ENCODE measurements around the gene NEMP2.
"Not testable (repeated sequence)": the region's sequence is repeated elsewhere in the genome, so short reads cannot be mapped to it uniquely, and the experiment has no call there.

The NEMP2 gene

GRCh38 chr2:190524928-190525327 is 9.6 kb downstream of the NEMP2 start:
- no peak for DNase-seq

- no peak for DNase-seq
Observed at GRCh38 chr2:190519975-190520767, 14.4 kb downstream of the NEMP2 start.

- DNase-seq: no peak
Observed at GRCh38 chr2:190517468-190517867, 17.1 kb downstream of the NEMP2 start.

- no peak for DNase-seq
Observed at GRCh38 chr2:190515687-190516086, 18.8 kb downstream of the NEMP2 start.

DNA sequence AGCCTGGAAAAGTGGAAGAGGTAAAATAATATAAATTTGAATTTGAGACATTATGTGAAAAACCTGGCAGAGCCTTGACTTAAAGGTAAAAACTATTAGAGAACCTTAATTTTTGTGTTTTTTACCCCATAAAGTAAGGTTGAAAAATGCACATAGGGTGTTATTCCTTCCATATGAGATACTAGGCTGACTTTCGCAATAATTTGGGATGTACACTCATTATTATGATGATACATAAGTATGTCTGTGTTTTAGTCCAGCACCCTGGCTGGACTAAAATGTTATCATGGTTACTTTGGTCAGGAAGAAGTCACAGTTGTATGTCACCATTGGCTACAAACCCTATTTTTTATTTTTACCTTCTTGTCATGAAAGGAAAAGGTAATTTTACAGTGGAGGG is 19.8 kb downstream of the NEMP2 start:
- DNase-seq: no peak

GRCh38 chr2:190513877-190514276 is 20.6 kb downstream of the NEMP2 start:
- no peak for DNase-seq

GRCh38 chr2:190512539-190513095 is 21.9 kb downstream of the NEMP2 start:
- DNase-seq: no peak

- DNase-seq: peak; percentile 14 to 55
Observed at GRCh38 chr2:190511104-190511503, 23.4 kb downstream of the NEMP2 start.

DNA sequence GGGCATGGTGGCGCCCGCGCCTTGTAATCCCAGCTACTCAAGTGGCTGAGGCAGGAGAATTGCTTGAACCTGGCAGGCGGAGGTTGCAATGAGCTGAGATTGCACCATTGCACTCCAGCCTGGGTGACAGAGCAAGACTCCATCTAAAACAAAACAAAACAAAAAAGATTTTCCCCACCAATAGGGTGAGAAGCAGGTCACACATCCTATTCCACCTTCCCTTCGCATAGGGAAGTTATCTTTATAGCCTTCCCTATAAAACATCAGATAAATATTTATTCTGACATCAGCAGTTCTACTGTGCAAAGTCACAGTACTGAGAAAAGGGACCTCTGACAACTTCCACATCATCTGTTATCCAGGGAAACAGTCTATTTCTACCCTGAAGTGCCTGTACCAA is 24.6 kb downstream of the NEMP2 start:
- DNase-seq: not testable (repeated sequence)

DNA sequence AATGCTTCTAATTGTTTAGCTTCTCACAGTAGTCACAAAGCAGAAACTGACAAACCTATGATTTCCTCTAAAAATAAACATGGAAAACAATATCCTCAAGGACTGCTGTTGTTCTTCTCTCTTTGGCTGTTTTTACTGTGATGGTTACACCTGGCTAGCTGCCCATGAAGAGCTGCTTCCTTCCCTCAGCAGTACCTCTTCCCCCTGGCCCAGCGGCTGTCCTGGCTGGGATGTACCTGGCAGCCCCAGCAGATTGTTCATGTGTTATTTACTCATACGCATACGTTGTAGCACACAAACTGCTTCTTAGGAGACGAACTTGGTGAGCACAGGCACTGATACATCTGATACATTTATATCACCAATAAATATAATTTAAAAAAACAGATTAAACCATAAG is 27.4 kb downstream of the NEMP2 start:
- DNase-seq: peak in 1 of 2 experiments; percentile 18

GRCh38 chr2:190506666-190507065 is 27.9 kb downstream of the NEMP2 start:
- DNase-seq: no peak

- DNase-seq: no peak
Observed at GRCh38 chr2:190505696-190506095, 28.8 kb downstream of the NEMP2 start.

DNA sequence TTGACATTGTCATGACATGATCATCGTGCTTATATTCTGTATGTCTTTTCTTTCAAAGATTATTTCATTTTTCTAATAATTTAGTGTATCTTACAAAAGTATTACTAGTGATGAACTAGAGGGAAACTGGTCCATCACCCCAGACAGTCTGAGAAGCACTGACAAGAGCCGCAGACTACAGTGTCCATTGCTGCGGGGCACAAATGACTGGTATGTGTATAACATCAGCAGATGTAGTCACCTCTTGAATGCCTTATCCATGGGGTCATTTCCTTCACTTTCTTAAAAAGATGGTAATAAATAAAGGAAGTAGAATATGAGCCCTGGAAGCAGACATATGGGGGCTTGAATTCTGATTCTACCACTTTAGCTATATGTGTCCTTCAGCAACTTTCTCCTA is 29.6 kb downstream of the NEMP2 start:
- no peak for DNase-seq

DNA sequence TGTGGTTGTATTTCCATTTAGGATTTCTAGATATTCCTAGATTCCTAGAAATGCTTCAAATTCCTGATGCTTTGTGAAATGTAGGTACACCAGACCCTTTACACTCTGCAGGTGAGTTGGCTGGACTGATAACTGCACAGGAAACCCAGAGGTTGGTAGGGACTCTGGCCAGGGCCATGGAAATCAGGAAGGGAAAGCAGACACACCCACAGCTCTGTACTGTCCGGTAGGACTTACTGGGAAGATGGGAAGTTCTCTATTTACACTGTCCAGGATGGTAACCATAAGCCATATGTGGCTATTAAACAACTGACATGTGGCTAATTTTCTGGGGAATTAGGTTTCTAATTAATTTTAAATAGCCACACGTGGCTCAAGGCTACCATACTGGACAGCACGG is 31.4 kb downstream of the NEMP2 start:
- DNase-seq: no peak

DNA sequence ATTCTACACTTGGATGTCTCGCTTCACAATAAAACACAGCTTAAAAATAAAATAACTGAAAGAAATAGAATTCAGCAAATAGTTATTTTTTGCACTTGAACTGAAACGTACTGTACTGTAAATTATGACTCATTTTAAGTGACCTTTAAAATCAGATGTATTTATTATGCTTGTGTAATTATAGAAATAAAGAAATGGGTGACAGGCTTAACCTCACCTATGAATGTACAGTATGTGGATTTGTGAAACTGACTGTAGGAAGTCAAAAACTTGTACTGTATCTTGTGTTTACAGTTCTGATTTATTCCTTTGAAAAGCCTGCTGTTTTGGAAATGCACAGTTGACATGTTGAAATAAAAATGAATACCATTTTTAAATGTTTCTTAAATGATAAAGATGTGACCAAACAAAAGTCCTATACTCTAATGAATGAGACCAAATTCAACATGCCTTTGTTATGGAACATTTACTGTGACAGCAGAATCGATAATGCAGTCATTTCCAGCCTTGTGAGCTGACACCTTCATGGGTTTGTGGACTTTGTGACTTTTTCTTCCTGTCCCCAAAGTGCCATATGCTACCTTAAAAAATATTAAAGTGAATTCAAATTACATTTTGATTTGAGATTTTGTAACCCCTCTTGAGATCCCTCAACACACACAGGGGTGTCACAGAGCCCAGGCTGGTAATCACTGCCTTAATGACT is 32.7 kb downstream of the NEMP2 start:
- DNase-seq: no peak

- no peak for DNase-seq
Observed at GRCh38 chr2:190501231-190501630, 33.3 kb downstream of the NEMP2 start.

- DNase-seq: no peak
Observed at GRCh38 chr2:190500054-190500502, 34.4 kb downstream of the NEMP2 start.

DNA sequence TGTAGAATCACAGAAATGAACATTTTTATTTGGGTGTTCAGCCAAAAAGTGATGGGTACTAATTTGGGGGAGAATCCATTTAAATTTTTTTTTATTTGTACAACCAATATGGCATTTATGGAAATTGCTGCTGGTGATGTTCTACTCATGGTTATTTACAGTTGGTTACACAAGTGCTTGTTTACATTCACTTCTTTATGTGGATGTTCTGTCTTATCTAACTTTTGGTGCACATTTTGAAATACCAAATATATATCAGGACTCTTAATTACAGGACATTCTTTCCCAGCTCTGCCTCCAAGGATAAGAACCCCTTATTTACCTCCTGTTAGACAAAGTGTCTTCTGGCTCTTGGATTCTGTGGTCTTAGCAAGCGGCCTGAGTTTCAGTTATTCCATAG is 35.2 kb downstream of the NEMP2 start:
- no peak for DNase-seq

DNA sequence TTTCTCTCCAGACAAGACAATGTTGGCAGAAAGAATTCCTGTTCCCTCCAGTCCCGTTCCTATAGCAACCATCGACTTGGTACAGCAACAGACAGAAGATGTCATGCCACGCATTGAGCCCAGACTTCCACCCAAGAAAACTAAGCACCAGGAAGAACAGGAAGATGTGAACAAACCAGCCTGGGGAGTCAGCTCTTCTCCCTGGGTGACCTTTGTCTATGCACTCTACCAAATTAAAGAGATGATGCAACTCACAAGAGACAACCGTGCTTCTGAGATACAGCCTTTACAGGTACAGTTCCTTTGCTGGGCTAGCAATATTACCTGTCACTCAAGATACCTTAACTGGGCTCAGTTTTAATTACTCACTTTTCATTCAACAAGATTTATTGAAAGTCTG is 37.1 kb downstream of the NEMP2 start:
- DNase-seq: no peak

GRCh38 chr2:190494600-190495227 is 39.8 kb downstream of the NEMP2 start:
- not testable (repeated sequence) for DNase-seq

DNA sequence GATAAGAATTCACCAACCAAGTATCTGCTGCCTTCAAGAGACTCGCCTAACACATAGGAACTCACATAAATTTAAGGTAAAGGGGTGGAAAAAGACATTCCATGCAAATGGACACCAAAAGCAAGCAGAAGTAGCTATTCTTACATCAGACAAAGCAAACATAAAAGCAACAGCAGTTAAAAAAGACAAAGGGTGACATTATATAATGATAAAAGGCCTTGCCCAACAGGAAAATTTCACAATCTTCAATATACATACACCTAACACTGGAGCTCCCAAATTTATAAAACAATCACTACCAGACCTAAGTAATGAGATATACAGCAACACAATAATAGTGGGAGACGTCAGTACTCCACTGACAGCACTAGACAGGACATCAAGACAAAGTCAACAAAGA is 41.4 kb downstream of the NEMP2 start:
- no peak for DNase-seq

DNA sequence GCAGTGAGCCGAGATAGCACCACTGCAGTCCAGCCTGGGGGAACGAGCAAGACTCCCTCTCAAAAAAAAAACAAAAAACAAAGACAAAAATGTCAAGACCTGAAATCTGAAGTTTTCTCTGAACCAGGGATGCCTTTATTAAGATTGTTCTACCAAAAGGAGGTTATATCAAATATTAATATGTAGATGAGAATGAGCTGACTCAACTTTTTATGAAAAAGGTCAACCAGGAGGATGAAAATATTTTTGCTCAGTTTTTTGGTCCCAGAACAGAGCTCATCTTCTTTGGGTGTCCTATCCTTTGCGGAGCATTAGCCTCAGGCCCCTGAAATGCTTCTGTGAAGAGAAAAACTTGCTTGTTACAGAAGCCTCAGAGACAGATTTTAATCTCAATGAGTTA is 44.0 kb downstream of the NEMP2 start:
- no peak for DNase-seq

DNA sequence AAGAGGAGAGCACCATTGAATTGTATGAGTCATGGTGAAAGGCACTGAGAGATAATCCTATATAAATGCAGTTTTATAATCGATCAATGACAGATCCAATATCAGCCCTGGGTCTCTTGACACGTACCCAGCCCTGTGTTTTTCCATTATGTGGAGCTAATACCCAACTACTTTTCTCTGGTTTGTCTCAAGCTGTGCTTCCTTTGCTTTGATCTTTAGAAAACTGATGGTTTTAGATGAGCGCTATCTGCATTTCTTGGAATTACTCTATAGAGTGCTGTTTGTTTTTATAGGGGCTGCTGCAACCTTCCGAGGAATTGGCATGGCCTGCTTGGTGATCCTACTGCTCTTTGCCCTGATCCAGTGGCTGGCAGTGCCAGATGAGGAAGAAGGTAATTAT is 45.0 kb downstream of the NEMP2 start:
- DNase-seq: no peak

Measured in NCI-H526 (cell line).